HG03469 (cell line): Measurements from ENCODE around the gene KRTAP4-5.
"Not testable (repeated sequence)": the region's sequence is repeated elsewhere in the genome, so short reads cannot be mapped to it uniquely, and the experiment has no call there.

ENCODE experiments used
- ATAC-seq: cut with Tn5 transposase; IDR thresholded peaks from one replicate; pipeline ENCODE4 v1.9.1; 2021; ENCODE audit warnings: mild to moderate bottlenecking, moderate library complexity, moderate number of reproducible peaks; ENCODE audit not compliant: unreplicated experiment

Gene KRTAP4-5

GRCh38 chr17:41147531-41148204, 2.0 kb downstream of the KRTAP4-5 start:
- no peak for ATAC-seq

- no peak for ATAC-seq
These were observed 4.4 kb downstream of the KRTAP4-5 start for GRCh38 chr17:41145261-41145660.

GRCh38 chr17:41144846-41145245, 4.8 kb downstream of the KRTAP4-5 start:
- no peak for ATAC-seq

- ATAC-seq, result no peak
These were observed 8.3 kb downstream of the KRTAP4-5 start for GRCh38 chr17:41141361-41141760.

- no peak for ATAC-seq
These were observed 9.1 kb downstream of the KRTAP4-5 start, which contains the start of gene KRTAP4-6 for GRCh38 chr17:41140360-41141131. Gene KRTAP4-6, minus strand, starts transcription at chr17:41140544. Its CDS starts 57 bp downstream, at chr17:41140487.

GRCh38 chr17:41139865-41140264, 9.8 kb downstream of the KRTAP4-5 start:
- ATAC-seq, result not testable (repeated sequence)

- no peak for ATAC-seq
These were observed 15.5 kb downstream of the KRTAP4-5 start for GRCh38 chr17:41133880-41134735.

GRCh38 chr17:41131979-41132378, 17.6 kb downstream of the KRTAP4-5 start:
- no peak for ATAC-seq

GRCh38 chr17:41127371-41127770, 22.3 kb downstream of the KRTAP4-5 start:
- no peak for ATAC-seq

GRCh38 chr17:41126412-41126811, 23.2 kb downstream of the KRTAP4-5 start:
- ATAC-seq, result no peak

- ATAC-seq, result no peak
These were observed 24.6 kb downstream of the KRTAP4-5 start for GRCh38 chr17:41125064-41125463.

- not testable (repeated sequence) for ATAC-seq
These were observed 25.6 kb downstream of the KRTAP4-5 start, which contains the start of gene KRTAP4-12 for GRCh38 chr17:41123991-41124371. Gene KRTAP4-12, minus strand, starts transcription at chr17:41124182. Its CDS starts 60 bp downstream, at chr17:41124122.

GRCh38 chr17:41123292-41123990, 26.2 kb downstream of the KRTAP4-5 start:
- not testable (repeated sequence) for ATAC-seq

GRCh38 chr17:41121742-41122141, 27.9 kb downstream of the KRTAP4-5 start:
- ATAC-seq, result no peak

GRCh38 chr17:41119696-41120690, 29.6 kb downstream of the KRTAP4-5 start:
- not testable (repeated sequence) for ATAC-seq

- no peak for ATAC-seq
These were observed 30.9 kb downstream of the KRTAP4-5 start for GRCh38 chr17:41118721-41119120.

- ATAC-seq, result not testable (repeated sequence)
These were observed 31.7 kb downstream of the KRTAP4-5 start, which contains the start of gene KRTAP4-11 for GRCh38 chr17:41117846-41118386. Gene KRTAP4-11, minus strand, starts transcription at chr17:41118373. Its CDS starts 58 bp downstream, at chr17:41118315.

- no peak for ATAC-seq
These were observed 33.3 kb downstream of the KRTAP4-5 start for GRCh38 chr17:41116297-41116696.
